ENCODE data around the gene SPEG.

The SPEG gene

DNA sequence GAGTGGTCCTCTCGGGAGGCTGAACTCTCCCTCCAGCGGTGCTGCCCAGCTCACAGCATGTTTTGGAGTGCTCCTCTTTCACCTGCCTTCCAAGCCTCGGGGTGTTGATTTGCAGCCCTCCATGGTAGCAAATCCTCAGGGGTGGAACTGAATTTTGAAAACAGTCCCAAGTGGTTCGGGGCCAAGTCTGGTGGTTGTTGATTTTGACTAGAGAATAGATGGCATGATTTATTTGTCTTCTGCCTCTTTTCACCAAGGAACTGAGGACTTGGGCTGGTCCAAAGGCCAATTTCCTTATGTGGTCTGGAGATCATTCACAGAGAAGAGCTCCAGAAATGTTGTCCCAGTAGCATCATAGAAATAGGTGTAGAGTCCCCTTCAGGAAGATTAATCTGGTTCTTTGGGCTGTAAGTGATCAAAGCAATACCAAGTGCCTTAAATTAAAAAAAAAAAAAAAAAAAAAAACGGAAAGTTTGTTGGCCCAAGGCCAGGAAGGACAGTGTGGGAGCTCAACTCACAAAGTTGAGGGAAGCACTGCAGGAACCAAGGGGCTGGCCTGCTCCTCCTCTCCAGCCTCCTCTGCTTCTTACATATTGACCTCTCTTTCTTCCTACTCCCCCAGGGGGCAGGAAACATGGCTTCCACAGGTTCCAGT lies 18.9 kb upstream of the SPEG start:
- no peak for DNase-seq (ENCODE audit: low spot score)

DNA sequence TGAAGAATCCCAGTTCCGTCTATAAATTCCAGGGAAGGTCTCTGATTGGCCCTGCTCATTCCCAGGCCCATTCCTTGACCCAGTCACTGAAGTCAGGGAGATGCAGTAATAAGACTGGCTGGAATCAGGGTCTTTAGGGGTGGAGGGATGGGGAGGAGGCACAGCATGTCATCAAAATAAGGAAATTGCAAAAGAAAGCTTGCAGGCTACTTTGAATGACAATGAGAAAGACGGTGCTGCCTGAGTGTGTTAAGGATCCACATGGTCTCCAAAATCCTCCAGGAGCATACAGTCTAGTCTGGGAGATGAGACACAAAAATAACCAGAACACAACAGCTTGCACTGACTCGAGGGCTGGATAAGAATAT lies 18.4 kb upstream of the SPEG start:
- TF ChIP-seq, protein P1, sequence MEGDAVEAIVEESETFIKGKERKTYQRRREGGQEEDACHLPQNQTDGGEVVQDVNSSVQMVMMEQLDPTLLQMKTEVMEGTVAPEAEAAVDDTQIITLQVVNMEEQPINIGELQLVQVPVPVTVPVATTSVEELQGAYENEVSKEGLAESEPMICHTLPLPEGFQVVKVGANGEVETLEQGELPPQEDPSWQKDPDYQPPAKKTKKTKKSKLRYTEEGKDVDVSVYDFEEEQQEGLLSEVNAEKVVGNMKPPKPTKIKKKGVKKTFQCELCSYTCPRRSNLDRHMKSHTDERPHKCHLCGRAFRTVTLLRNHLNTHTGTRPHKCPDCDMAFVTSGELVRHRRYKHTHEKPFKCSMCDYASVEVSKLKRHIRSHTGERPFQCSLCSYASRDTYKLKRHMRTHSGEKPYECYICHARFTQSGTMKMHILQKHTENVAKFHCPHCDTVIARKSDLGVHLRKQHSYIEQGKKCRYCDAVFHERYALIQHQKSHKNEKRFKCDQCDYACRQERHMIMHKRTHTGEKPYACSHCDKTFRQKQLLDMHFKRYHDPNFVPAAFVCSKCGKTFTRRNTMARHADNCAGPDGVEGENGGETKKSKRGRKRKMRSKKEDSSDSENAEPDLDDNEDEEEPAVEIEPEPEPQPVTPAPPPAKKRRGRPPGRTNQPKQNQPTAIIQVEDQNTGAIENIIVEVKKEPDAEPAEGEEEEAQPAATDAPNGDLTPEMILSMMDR (IDR thresholded peaks at IDR 0.05; ENCODE audit: extremely low read depth, missing control alignments): no peak
- DNase-seq (ENCODE audit: low spot score): no peak

More for the DNA sequence above, 18.9 kb upstream of the SPEG start:
- TF ChIP-seq, protein P1 (IDR thresholded peaks at IDR 0.05; ENCODE audit: extremely low read depth, missing control alignments): no peak

DNA sequence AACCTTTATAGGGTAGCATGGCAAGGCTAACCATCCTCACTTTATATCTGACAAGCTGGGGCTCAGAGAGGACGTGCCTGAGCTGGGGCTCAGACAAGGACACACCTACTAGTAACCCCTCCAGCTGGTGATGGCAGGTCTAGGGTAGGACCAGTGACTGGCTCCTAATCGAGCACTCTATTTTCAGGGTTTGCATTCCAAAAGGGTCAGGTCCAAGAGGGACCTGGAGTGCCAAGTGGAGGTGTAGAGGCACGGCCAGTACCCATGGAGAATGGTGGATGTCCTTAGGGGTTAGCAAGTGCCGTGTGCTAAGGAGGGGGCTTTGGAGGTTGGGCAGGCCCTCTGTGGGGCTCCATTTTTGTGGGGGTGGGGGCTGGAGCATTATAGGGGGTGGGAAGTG lies 17.7 kb upstream of the SPEG start:
- no peak for DNase-seq (ENCODE audit: low spot score)
- TF ChIP-seq, protein P1 (IDR thresholded peaks at IDR 0.05; ENCODE audit: extremely low read depth, missing control alignments): no peak

DNA sequence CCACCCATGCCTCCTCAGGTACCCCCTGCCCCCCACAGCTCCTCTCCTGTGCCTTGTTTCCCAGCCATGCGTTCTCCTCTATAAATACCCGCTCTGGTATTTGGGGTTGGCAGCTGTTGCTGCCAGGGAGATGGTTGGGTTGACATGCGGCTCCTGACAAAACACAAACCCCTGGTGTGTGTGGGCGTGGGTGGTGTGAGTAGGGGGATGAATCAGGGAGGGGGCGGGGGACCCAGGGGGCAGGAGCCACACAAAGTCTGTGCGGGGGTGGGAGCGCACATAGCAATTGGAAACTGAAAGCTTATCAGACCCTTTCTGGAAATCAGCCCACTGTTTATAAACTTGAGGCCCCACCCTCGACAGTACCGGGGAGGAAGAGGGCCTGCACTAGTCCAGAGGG lies 17.3 kb upstream of the SPEG start:
- TF ChIP-seq, protein P1 (IDR thresholded peaks at IDR 0.05; ENCODE audit: extremely low read depth, missing control alignments): no peak
- DNase-seq (ENCODE audit: low spot score): no peak

DNA sequence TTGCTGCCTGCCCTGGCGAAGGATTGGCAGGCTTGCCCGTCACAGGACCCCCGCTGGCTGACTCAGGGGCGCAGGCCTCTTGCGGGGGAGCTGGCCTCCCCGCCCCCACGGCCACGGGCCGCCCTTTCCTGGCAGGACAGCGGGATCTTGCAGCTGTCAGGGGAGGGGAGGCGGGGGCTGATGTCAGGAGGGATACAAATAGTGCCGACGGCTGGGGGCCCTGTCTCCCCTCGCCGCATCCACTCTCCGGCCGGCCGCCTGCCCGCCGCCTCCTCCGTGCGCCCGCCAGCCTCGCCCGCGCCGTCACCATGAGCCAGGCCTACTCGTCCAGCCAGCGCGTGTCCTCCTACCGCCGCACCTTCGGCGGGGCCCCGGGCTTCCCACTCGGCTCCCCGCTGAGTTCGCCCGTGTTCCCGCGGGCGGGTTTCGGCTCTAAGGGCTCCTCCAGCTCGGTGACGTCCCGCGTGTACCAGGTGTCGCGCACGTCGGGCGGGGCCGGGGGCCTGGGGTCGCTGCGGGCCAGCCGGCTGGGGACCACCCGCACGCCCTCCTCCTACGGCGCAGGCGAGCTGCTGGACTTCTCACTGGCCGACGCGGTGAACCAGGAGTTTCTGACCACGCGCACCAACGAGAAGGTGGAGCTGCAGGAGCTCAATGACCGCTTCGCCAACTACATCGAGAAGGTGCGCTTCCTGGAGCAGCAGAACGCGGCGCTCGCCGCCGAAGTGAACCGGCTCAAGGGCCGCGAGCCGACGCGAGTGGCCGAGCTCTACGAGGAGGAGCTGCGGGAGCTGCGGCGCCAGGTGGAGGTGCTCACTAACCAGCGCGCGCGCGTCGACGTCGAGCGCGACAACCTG lies 16.3 kb upstream of the SPEG start, which contains the start of gene DES:
DES (plus strand) TSS at position 223 of the 857 bp plus-strand sequence; CDS start at position 309, 86 bp downstream.
- TF ChIP-seq, protein P1 (IDR thresholded peaks at IDR 0.05; ENCODE audit: extremely low read depth, missing control alignments): no peak
- no peak for DNase-seq (ENCODE audit: low spot score)

DNA sequence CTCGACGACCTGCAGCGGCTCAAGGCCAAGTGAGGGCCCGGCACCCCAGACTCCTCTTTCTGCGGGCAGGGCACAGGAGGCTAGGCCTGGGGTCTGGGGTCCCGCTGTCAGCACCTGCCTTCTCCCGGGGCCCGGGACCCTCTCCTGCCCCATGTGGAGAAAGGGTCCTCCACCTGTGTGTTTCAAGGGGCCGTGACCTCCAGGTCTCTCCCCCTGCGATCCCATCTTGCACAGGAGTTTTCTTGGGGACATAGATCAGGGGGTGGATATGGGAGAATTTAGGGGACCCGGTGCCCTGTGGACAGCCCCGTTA lies 15.7 kb upstream of the SPEG start:
- no peak for DNase-seq (ENCODE audit: low spot score)
- TF ChIP-seq, protein P1 (IDR thresholded peaks at IDR 0.05; ENCODE audit: extremely low read depth, missing control alignments): no peak

All from GM20000 (cell line).